Upper lobe of left lung (tissue), 4 donors: ENCODE data around the gene NRM.

Source experiments
- CTCF ChIP-seq, 6 experiments: fragments of 450-650 bp in 4 of 6; fragments of 200-600 bp in 2 of 6; sonication (generic) in 2 of 6; IDR thresholded peaks; one replicate each; pipeline ENCODE4 v1.5.1; 2016 to 2019; ENCODE audit warnings: antibody characterized with exemption in 6 of 6
- EP300 ChIP-seq, 4 donors: sonication (generic); formaldehyde crosslinking; IDR thresholded peaks; one replicate each; pipeline ENCODE4 v1.5.1; 2017; ENCODE audit warnings: antibody characterized with exemption in 4 of 4, control low read depth in 2 of 4
- POLR2A ChIP-seq, 4 donors: fragments of 450-650 bp; IDR thresholded peaks; one replicate each; pipeline ENCODE4 v1.5.1; 2016 to 2017; ENCODE audit warnings: antibody characterized with exemption in 4 of 4, mild to moderate bottlenecking in 2 of 4
- POLR2AphosphoS5 ChIP-seq, 2 donors: sonication (generic); formaldehyde crosslinking; IDR thresholded peaks; one replicate each; pipeline ENCODE4 v1.5.1; 2017; ENCODE audit warnings: antibody characterized with exemption in 2 of 2

GRCh38 chr6:30691208-30691847, 544 bp upstream of the NRM start:
- TF ChIP-seq CTCF (IDR thresholded peaks at IDR 0.05) = no peak
- no peak for TF ChIP-seq POLR2A (IDR thresholded peaks at IDR 0.05)
- TF ChIP-seq EP300 (IDR thresholded peaks at IDR 0.05) = no peak
- TF ChIP-seq POLR2AphosphoS5 (IDR thresholded peaks at IDR 0.05) = no peak
